Activated CD8-positive, alpha-beta memory T cell treated with anti-CD3 and anti-CD28 coated beads, Interleukin-2, amount 50 U/mL, for 1 hour (primary cell): Measurements from ENCODE around the gene NIPAL3.

Experiments used
- DNase-seq: peaks from one replicate; pipeline ENCODE4 v3.0.0-alpha.2; 2020; ENCODE audit errors: extremely low read depth

The NIPAL3 gene

GRCh38 chr1:24390924-24391782, 24.4 kb upstream of the NIPAL3 start:
- no peak for DNase-seq

GRCh38 chr1:24391882-24392603, 23.6 kb upstream of the NIPAL3 start:
- no peak for DNase-seq

GRCh38 chr1:24392604-24392946, 23.0 kb upstream of the NIPAL3 start:
- DNase-seq: no peak

- DNase-seq: no peak
Observed at GRCh38 chr1:24392982-24393650, 22.5 kb upstream of the NIPAL3 start.

- no peak for DNase-seq
Observed at GRCh38 chr1:24393892-24394291, 21.7 kb upstream of the NIPAL3 start.

- no peak for DNase-seq
Observed at GRCh38 chr1:24400065-24400464, 15.5 kb upstream of the NIPAL3 start.

GRCh38 chr1:24403806-24404205, 11.8 kb upstream of the NIPAL3 start:
- DNase-seq: no peak

GRCh38 chr1:24406788-24407187, 8.8 kb upstream of the NIPAL3 start:
- no peak for DNase-seq

- no peak for DNase-seq
Observed at GRCh38 chr1:24409535-24409934, 6.1 kb upstream of the NIPAL3 start.

GRCh38 chr1:24410750-24411149, 4.9 kb upstream of the NIPAL3 start:
- no peak for DNase-seq

- no peak for DNase-seq
Observed at GRCh38 chr1:24411963-24412362, 3.6 kb upstream of the NIPAL3 start.

GRCh38 chr1:24412408-24412807, 3.2 kb upstream of the NIPAL3 start:
- no peak for DNase-seq

GRCh38 chr1:24413350-24414163, 2.0 kb upstream of the NIPAL3 start, which contains the start of gene STPG1:
Gene STPG1, minus strand, starts transcription at chr1:24413782. Its CDS starts 12,394 bp downstream, at chr1:24401388.
- DNase-seq: no peak

- DNase-seq: no peak
Observed at GRCh38 chr1:24414775-24415333, 748 bp upstream of the NIPAL3 start.

- no peak for DNase-seq
Observed at GRCh38 chr1:24415910-24416665, 486 bp downstream of the NIPAL3 start.

GRCh38 chr1:24416666-24417391, 1.2 kb downstream of the NIPAL3 start:
- DNase-seq: no peak

- DNase-seq: no peak
Observed at GRCh38 chr1:24417681-24418080, 2.1 kb downstream of the NIPAL3 start.

- no peak for DNase-seq
Observed at GRCh38 chr1:24418898-24419628, 3.5 kb downstream of the NIPAL3 start.

- no peak for DNase-seq
Observed at GRCh38 chr1:24420547-24420946, 4.9 kb downstream of the NIPAL3 start.
